Mesendoderm (in vitro differentiated cells): ENCODE measurements around the gene YPEL3.
A peak's percentile ranks its signal among the peaks of the same experiment; 100 is the strongest.

Source experiments
- DNase-seq: peaks from one replicate; pipeline ENCODE4 v3.0.0; 2013
- H2AK5ac ChIP-seq: 2 replicates; pipeline ENCODE4 v1.6.1; 2013; ENCODE audit warnings: low read length, inconsistent platforms
- H2BK120ac ChIP-seq: 2 replicates; pipeline ENCODE4 v1.6.1; 2013; ENCODE audit warnings: low read depth, mild to moderate bottlenecking, low read length, moderate library complexity, mixed read lengths
- H2BK15ac ChIP-seq: replicated peaks from 2 replicates; pipeline ENCODE4 v1.6.1; 2013; ENCODE audit warnings: low read depth, mild to moderate bottlenecking, moderate library complexity
- H2BK5ac ChIP-seq: 2 replicates; pipeline ENCODE4 v1.6.1; 2013; ENCODE audit warnings: low read length, inconsistent platforms
- H3K18ac ChIP-seq: 2 replicates; pipeline ENCODE4 v1.6.1; 2013; ENCODE audit warnings: mild to moderate bottlenecking, low read length, mixed read lengths
- H3K23ac ChIP-seq: one replicate; pipeline ENCODE4 v1.6.1; 2013; ENCODE audit warnings: low read length
- H3K27ac ChIP-seq: 2 replicates; pipeline ENCODE4 v1.5.1; 2013; ENCODE audit warnings: low read depth, mild to moderate bottlenecking, inconsistent platforms, low read length, moderate library complexity
- H3K27me3 ChIP-seq: 2 replicates; pipeline ENCODE4 v1.6.1; 2013; ENCODE audit warnings: low read length, control low read depth, mild to moderate bottlenecking, inconsistent platforms; ENCODE audit not compliant: insufficient read depth, poor library complexity
- H3K36me3 ChIP-seq: 2 replicates; pipeline ENCODE4 v1.6.1; 2013; ENCODE audit warnings: low read length, inconsistent platforms; ENCODE audit not compliant: control insufficient read depth, insufficient read depth
- H3K4ac ChIP-seq: one replicate; pipeline ENCODE4 v1.6.1; 2013; ENCODE audit warnings: low read depth, mild to moderate bottlenecking, low read length, moderate library complexity
- H3K4me1 ChIP-seq: 2 replicates; pipeline ENCODE4 v1.6.1; 2013; ENCODE audit warnings: low read depth, low read length, inconsistent platforms; ENCODE audit not compliant: control insufficient read depth
- H3K4me2 ChIP-seq: 2 replicates; pipeline ENCODE4 v1.6.1; 2013; ENCODE audit warnings: low read length
- H3K4me3 ChIP-seq: 2 replicates; pipeline ENCODE4 v1.5.1; 2013; ENCODE audit warnings: mild to moderate bottlenecking, low read length
- H3K56ac ChIP-seq: one replicate; pipeline ENCODE4 v1.6.1; 2013; ENCODE audit warnings: low read length
- H3K79me1 ChIP-seq: 2 replicates; pipeline ENCODE4 v1.6.1; 2013; ENCODE audit warnings: low read length, inconsistent platforms
- H3K79me2 ChIP-seq: 2 replicates; pipeline ENCODE4 v1.6.1; 2013; ENCODE audit warnings: mild to moderate bottlenecking, low read length; ENCODE audit not compliant: control insufficient read depth, insufficient read depth
- H3K9ac ChIP-seq: 2 replicates; pipeline ENCODE4 v1.6.1; 2013; ENCODE audit warnings: low read length, inconsistent platforms
- H4K5ac ChIP-seq: one replicate; pipeline ENCODE4 v1.6.1; 2013; ENCODE audit warnings: low read length
- H4K8ac ChIP-seq: one replicate; pipeline ENCODE4 v1.6.1; 2013; ENCODE audit warnings: low read depth, mild to moderate bottlenecking, control low read depth, low read length, moderate library complexity
- WGBS: extraction: QIAGEN DNeasy Blood & Tissue Kit; methylation state at CpG from one replicate; pipeline ENCODE4 v1.1.7; 2013; ENCODE audit warnings: low lambda C conversion rate, missing lambda C conversion rate; ENCODE audit not compliant: insufficient coverage; ENCODE audit errors: extremely low coverage; 5-methylcytosine and 5-hydroxymethylcytosine counted together

YPEL3 gene

DNA sequence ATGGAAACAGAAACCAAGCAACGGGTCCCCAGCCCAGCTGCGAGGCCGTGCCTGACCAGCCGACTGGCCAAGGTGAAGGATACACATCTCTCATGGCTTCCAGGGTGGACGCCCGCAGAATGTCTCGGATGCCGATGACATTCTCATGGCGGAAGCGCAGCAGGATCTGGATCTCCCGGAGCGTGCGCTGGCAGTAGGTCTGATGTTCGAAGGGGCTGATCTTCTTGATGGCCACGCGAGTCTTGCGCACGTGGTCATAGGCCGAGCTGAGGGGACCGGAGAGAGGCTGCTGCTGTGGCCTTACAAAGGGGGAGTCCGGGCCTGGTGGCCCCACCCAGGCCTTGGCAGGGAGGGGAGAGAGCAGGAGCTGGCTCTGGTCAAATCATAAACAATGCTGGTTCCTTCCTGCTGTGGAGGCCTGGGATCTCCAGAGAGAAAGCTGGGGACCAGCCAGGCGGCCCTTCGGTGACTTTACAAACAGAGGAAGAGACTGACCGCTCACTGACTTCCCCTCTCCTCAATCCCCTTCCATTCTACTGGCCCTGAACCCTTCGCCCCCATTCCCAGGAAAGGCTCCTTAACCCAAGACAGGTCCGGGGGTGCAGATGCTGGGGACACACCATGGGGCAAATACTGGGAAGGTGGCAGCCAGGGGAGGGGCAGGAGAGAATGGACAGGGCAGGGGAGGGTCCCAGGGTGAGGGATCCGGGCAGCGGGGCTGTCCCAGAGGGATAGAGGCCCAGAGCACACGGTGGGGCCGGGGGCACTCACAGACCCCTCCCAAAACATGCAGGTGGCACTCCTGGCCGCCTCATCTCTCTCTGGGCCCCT, 25.9 kb upstream of the YPEL3 start:
- WGBS: no CpG with 5 or more reads among the region's 31 CpGs

DNA sequence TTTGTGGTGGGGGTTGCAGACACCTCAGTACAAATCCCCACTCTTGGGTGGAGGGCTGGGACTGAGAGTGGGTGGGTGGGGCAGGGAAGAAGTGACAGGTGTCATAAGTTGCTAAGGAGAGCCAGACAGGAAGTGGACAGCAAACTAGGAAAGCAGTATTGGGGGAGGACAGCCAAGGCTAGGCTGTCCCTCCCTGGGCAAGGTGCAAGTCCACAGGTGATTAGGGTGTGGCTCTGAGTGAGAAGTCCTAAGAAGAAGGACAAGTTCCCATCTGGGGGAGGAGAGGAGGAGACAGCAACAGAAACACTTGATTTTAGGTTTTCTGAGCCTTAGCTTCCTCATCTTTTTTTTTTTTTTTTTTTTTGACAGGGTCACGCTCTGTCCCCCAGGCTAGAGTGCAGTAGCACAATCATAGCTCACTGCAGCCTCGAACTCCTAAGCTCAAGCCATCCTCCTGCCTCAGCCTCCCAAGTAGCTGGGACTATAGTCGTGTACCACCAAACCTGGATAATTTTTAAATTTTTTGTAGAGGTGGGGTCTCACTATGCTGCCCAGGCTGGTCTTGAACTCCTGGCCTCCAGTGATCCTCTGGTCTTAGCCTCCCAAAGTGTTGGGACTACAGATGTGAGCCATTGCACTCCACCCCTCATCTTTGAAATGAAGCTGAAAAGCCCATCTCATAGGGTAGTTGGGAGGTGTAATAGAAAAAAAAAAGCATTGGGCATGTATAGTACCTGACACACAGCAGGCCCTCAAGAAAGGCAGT, 24.5 kb upstream of the YPEL3 start:
- Histone ChIP-seq H2BK5ac (no peak overlapping the region), H3K27me3 (no peaks in the 10 kb centered on the region), H3K36me3 (peaks cover 7% of the 10 kb centered on the region), H2BK120ac (no peak overlapping the region), H3K79me2 (no peaks in the 10 kb centered on the region), H3K18ac (no peak overlapping the region), H3K27ac (no peak overlapping the region), H3K4me2 (no peak overlapping the region), H4K5ac (no peak overlapping the region), H3K56ac (no peak overlapping the region), H2AK5ac (no peak overlapping the region), H3K4ac (no peak overlapping the region), H4K8ac (no peak overlapping the region), H3K79me1 (no peaks in the 10 kb centered on the region), H2BK15ac (no peak overlapping the region), H3K4me3 (no peak overlapping the region), H3K9ac (no peak overlapping the region), H3K4me1 (peaks cover 2% of the 10 kb centered on the region), H3K23ac (no peak overlapping the region)
- no peak for DNase-seq
- no CpG with 5 or more reads among the region's 3 CpGs for WGBS

More for the DNA sequence above, 25.9 kb upstream of the YPEL3 start:
- Histone ChIP-seq H3K4me3 (peak overlapping the region; percentile 11), H2BK5ac (no peak overlapping the region), H3K4me1 (peaks cover 2% of the 10 kb centered on the region), H2BK120ac (no peak overlapping the region), H4K5ac (no peak overlapping the region), H3K56ac (peak overlapping the region; percentile 93), H3K4me2 (peak overlapping the region; percentile 56), H3K9ac (peak overlapping the region; percentile 83), H3K27ac (no peak overlapping the region), H3K23ac (no peak overlapping the region), H3K79me1 (no peaks in the 10 kb centered on the region), H3K79me2 (no peaks in the 10 kb centered on the region), H3K36me3 (peaks cover 7% of the 10 kb centered on the region), H4K8ac (no peak overlapping the region), H3K18ac (peak overlapping the region; percentile 81), H3K27me3 (no peaks in the 10 kb centered on the region), H3K4ac (peak overlapping the region; percentile 25), H2AK5ac (no peak overlapping the region), H2BK15ac (no peak overlapping the region)
- DNase-seq: no peak

DNA sequence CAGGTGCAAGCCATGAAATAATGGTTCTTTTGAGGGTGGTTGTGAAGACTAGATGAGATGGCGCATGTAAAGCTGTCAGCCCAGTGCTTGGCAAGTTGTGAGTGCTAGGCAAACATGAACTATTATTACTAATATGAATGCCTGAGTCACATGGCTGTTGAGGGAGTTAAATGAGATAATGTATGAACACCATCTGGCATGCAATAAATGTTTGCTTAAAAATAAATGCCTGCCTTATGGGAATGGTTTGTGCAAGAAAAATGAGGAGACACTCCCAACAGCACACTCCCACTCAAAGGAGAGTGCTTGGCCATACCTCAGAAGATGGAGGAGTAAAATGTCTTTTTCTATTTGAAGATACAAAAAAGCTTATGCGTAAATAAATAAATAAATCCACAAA, 23.4 kb upstream of the YPEL3 start:
- Histone ChIP-seq H3K4me1 (peaks cover 2% of the 10 kb centered on the region), H3K9ac (no peak overlapping the region), H3K27ac (no peak overlapping the region), H2BK120ac (no peak overlapping the region), H2BK5ac (no peak overlapping the region), H3K23ac (no peak overlapping the region), H4K8ac (no peak overlapping the region), H3K79me1 (no peaks in the 10 kb centered on the region), H3K27me3 (no peaks in the 10 kb centered on the region), H3K36me3 (peaks cover 7% of the 10 kb centered on the region), H3K79me2 (no peaks in the 10 kb centered on the region), H2BK15ac (no peak overlapping the region), H3K18ac (no peak overlapping the region), H4K5ac (no peak overlapping the region), H3K56ac (no peak overlapping the region), H3K4ac (no peak overlapping the region), H3K4me3 (no peak overlapping the region), H3K4me2 (no peak overlapping the region), H2AK5ac (no peak overlapping the region)
- no CpG with 5 or more reads among the region's 2 CpGs for WGBS
- no peak for DNase-seq

DNA sequence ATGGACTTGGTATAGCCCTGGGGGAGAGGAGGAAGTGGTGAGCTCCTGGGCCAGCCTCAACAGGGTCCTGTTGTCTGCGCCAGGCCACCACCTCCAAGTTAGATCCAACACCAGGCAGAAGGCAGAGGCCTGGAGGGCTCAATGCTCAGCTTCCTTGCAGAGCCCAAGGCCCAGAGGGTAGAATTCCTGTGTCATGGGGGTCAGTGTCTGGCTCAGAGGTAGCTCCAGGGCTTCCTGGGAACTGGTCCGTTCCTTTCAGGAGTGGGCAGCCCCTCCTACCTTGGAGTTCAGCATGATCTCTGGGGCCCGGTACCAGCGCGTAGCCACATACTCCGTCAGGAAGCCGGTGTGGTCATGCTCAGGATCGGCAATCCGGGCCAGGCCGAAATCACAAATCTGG, 21.8 kb upstream of the YPEL3 start:
- Histone ChIP-seq H3K18ac (no peak overlapping the region), H3K79me1 (no peaks in the 10 kb centered on the region), H3K23ac (no peak overlapping the region), H4K5ac (no peak overlapping the region), H3K4me3 (no peak overlapping the region), H3K4ac (no peak overlapping the region), H2BK120ac (no peak overlapping the region), H3K27ac (no peak overlapping the region), H3K79me2 (no peaks in the 10 kb centered on the region), H3K27me3 (no peaks in the 10 kb centered on the region), H3K4me2 (no peak overlapping the region), H3K9ac (no peak overlapping the region), H4K8ac (no peak overlapping the region), H2BK15ac (no peak overlapping the region), H3K36me3 (peaks cover 7% of the 10 kb centered on the region), H2AK5ac (no peak overlapping the region), H3K56ac (no peak overlapping the region), H3K4me1 (peaks cover 2% of the 10 kb centered on the region), H2BK5ac (no peak overlapping the region)
- no CpG with 5 or more reads among the region's 10 CpGs for WGBS
- DNase-seq: no peak

DNA sequence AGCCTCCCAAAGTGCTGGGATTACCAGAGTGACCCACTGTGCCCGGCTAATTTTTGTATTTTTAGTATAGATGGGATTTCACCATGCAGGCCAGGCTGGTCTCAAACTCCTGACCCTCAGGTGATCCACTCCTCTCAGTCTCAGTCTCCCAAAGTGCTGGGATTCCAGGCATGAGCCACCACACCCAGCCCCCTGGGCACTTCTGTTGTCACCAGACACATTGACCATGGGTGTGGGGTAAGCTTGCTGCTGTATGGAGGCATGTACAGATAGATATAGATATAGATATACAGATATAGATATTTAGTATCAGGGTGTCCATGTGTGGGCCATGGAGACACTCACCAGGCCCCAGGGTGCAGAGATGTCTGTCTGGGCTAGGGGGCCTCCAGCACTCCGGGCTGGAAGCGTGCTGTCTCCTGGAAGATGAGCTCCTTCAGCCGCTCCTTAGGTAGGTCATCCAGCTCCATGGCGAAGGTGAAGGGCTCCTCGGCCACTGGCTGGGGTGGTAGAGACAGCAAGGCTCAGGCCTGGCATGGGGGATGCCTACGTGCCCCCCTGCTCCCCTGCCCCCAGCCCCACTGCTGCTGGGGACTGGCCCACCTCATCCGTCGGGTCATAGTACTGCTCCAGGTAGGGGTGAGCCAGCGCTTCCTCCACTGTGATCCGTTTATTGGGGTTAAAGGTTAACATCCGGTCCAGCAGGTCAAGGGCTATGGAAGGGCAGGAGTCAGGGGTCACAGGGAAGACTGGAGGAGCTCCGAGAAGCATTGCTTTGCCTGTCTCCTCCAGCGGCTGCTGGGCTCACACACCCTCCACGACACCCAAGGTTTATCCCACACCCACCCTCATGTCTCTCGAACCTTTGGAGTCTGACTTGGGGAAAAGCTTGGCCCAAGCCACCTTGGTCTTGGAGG, 20.5 kb upstream of the YPEL3 start:
- no CpG with 5 or more reads among the region's 16 CpGs for WGBS

More for the DNA sequence above, 20.5 kb upstream of the YPEL3 start:
- H4K8ac ChIP-seq: no peak overlapping the region
- H3K23ac ChIP-seq: no peak overlapping the region
- H3K79me1 ChIP-seq: no peaks in the 10 kb centered on the region
- H3K18ac ChIP-seq: no peak overlapping the region
- H3K27ac ChIP-seq: no peak overlapping the region
- no peaks in the 10 kb centered on the region for H3K79me2 ChIP-seq
- H2AK5ac ChIP-seq: no peak overlapping the region
- H3K4me2 ChIP-seq: no peak overlapping the region
- H3K4me3 ChIP-seq: no peak overlapping the region
- H3K4ac ChIP-seq: no peak overlapping the region
- H2BK15ac ChIP-seq: no peak overlapping the region
- H3K56ac ChIP-seq: no peak overlapping the region
- no peak overlapping the region for H4K5ac ChIP-seq
- H3K4me1 ChIP-seq: no peaks in the 10 kb centered on the region
- no peaks in the 10 kb centered on the region for H3K27me3 ChIP-seq
- no peak overlapping the region for H3K9ac ChIP-seq
- DNase-seq: no peak
- no peak overlapping the region for H2BK120ac ChIP-seq
- peaks cover 7% of the 10 kb centered on the region for H3K36me3 ChIP-seq
- H2BK5ac ChIP-seq: no peak overlapping the region
